Breast epithelium (tissue), 4 donors: ENCODE results near the gene TMEM35A. TPM values are rescaled to one million over a fixed set of nuclear protein-coding genes. Genes with fewer than 3 reads are reported as not detected.
"Not testable (repeated sequence)": the region's sequence is repeated elsewhere in the genome, so short reads cannot be mapped to it uniquely, and the experiment has no call there.

Experiments
- DNase-seq, 2 donors: peaks; one replicate each; pipeline ENCODE4 v3.0.0-alpha.2; 2019; ENCODE audit warnings: low spot score in 2 of 2
- H3K27ac ChIP-seq, 2 donors: fragments of 200-600 bp; sonication (generic) in 1 of 2; one replicate each; pipeline ENCODE4 v1.5.1; 2016 to 2019; ENCODE audit warnings: mild to moderate bottlenecking in 1 of 2
- H3K27me3 ChIP-seq, 2 donors: fragments of 200-600 bp; sonication (generic) in 1 of 2; one replicate each; pipeline versions ENCODE4 v1.5.1 to v1.6.0; 2017 to 2019; ENCODE audit warnings: control low read depth in 1 of 2, mild to moderate bottlenecking in 1 of 2
- H3K36me3 ChIP-seq: fragments of 200-600 bp; one replicate; pipeline ENCODE4 v1.5.1; 2019
- H3K4me1 ChIP-seq, 2 donors: fragments of 200-600 bp; sonication (generic); one replicate each; pipeline ENCODE4 v1.5.1; 2016 to 2019; ENCODE audit warnings: control low read depth in 1 of 2
- H3K4me3 ChIP-seq, 3 donors: fragments of 200-600 bp; sonication (generic); 1 replicate in 2 of 3; 2 replicates in 1 of 3; pipeline ENCODE4 v1.5.1; 2016 to 2019; ENCODE audit warnings: mild to moderate bottlenecking in 3 of 3, moderate library complexity in 2 of 3
- H3K9me3 ChIP-seq, 2 donors: fragments of 200-600 bp; sonication (generic) in 1 of 2; one replicate each; pipeline ENCODE4 v1.5.1; 2016 to 2019; ENCODE audit warnings: control low read depth in 1 of 2
- CTCF ChIP-seq, 3 donors: fragments of 450-650 bp; IDR thresholded peaks; one replicate each; pipeline ENCODE4 v1.5.1; 2016 to 2017; ENCODE audit warnings: antibody characterized with exemption in 3 of 3, mild to moderate bottlenecking in 3 of 3, moderate library complexity in 3 of 3
- POLR2A ChIP-seq: fragments of 450-650 bp; IDR thresholded peaks from one replicate; pipeline ENCODE4 v1.6.1; 2016; ENCODE audit warnings: antibody characterized with exemption, mild to moderate bottlenecking, moderate library complexity
- POLR2AphosphoS5 ChIP-seq, 3 donors: sonication (generic); formaldehyde crosslinking; IDR thresholded peaks; one replicate each; pipeline ENCODE4 v1.6.1; 2017; ENCODE audit warnings: antibody characterized with exemption in 3 of 3
- intact Hi-C: fragments of 100-400 bp; cut with DNase I; formaldehyde crosslinking; loops from one replicate; pipeline ENCODE4 v1.15.1; 2023; ENCODE audit warnings: low total_unique reads
- total RNA-seq, 3 donors: library from RNA; depleted of rRNA; stranded (reverse); fragments of >200 nt; gene quantifications; one replicate each; pipeline ENCODE4 v1.1.0, GENCODE V29; 2016

The TMEM35A gene
- total RNA-seq, 3 donors from 2014 or later, result 0.15 to 2.1 (median 0.33) TPM

- intact Hi-C loops, result no loop called here
- H3K27me3 ChIP-seq, result peaks cover 0 to 3% of the 10 kb centered on the region in 2 donors
- H3K9me3 ChIP-seq, result no peaks in the 10 kb centered on the region
- TF ChIP-seq CTCF (IDR thresholded peaks at IDR 0.05) (no peak), POLR2AphosphoS5 (IDR thresholded peaks at IDR 0.05) (no peak), POLR2A (no peak)
- peak overlapping the region; percentile 86 to 92 for H3K27ac ChIP-seq
- H3K4me3 ChIP-seq, result peak overlapping the region; percentile 55 to 77 (median 59)
- H3K36me3 ChIP-seq, result no peaks in the 10 kb centered on the region
- DNase-seq, result no peak
- no peaks in the 10 kb centered on the region for H3K4me1 ChIP-seq
Measured at GRCh38 chrX:101051153-101051548, 27.5 kb upstream of the TMEM35A start.

- no peaks in the 10 kb centered on the region for H3K27me3 ChIP-seq
- intact Hi-C loops, result no loop called here
- peak; percentile 67 to 68 for DNase-seq
- peak within 1 kb of the TSS; percentile 55 to 77 (median 59) for H3K4me3 ChIP-seq
- no peaks in the 10 kb centered on the region for H3K9me3 ChIP-seq
- no peaks in the 10 kb centered on the region for H3K36me3 ChIP-seq
- H3K4me1 ChIP-seq, result no peaks in the 10 kb centered on the region
- peak within 1 kb of the TSS; percentile 86 to 92 for H3K27ac ChIP-seq
- TF ChIP-seq POLR2A, result no peak
- no peak for TF ChIP-seq POLR2AphosphoS5 (IDR thresholded peaks at IDR 0.05)
- TF ChIP-seq CTCF (IDR thresholded peaks at IDR 0.05), result no peak
Measured at GRCh38 chrX:101051549-101052302, 27.0 kb upstream of the TMEM35A start, which contains the start of gene TRMT2B. TRMT2B (minus strand) TSS chrX:101052111; CDS start chrX:101042289, 9,822 bp downstream.

GRCh38 chrX:101056551-101056950 is 22.1 kb upstream of the TMEM35A start:
- intact Hi-C loops, H3K36me3 ChIP-seq: not testable (repeated sequence)

GRCh38 chrX:101057093-101057714 is 21.5 kb upstream of the TMEM35A start:
- DNase-seq, result no peak
- no peak overlapping the region for H3K4me3 ChIP-seq
- TF ChIP-seq CTCF (IDR thresholded peaks at IDR 0.05), result no peak
- no peak for TF ChIP-seq POLR2A
- TF ChIP-seq POLR2AphosphoS5 (IDR thresholded peaks at IDR 0.05), result no peak
- H3K9me3 ChIP-seq, result no peaks in the 10 kb centered on the region
- intact Hi-C loops, result no loop called here
- H3K27ac ChIP-seq, result no peak overlapping the region
- H3K27me3 ChIP-seq, result peaks cover 0 to 21% of the 10 kb centered on the region in 2 donors
- H3K36me3 ChIP-seq, result no peaks in the 10 kb centered on the region
- H3K4me1 ChIP-seq, result no peaks in the 10 kb centered on the region

More at GRCh38 chrX:101056551-101056950, 22.1 kb upstream of the TMEM35A start:
- not testable (repeated sequence) for DNase-seq, H3K9me3 ChIP-seq, H3K27ac ChIP-seq, H3K4me1 ChIP-seq, H3K4me3 ChIP-seq
- H3K27me3 ChIP-seq, result peaks cover 0 to 21% of the 10 kb centered on the region in 2 donors

- Histone ChIP-seq H3K27ac (no peak overlapping the region), H3K4me3 (no peak overlapping the region)
- intact Hi-C loops, result no loop called here
Measured at GRCh38 chrX:101062176-101062575, 16.5 kb upstream of the TMEM35A start.

More at GRCh38 chrX:101062176-101062575, 16.5 kb upstream of the TMEM35A start:
- TF ChIP-seq POLR2AphosphoS5 (IDR thresholded peaks at IDR 0.05), result no peak
- no peak for TF ChIP-seq POLR2A
- no peak for TF ChIP-seq CTCF (IDR thresholded peaks at IDR 0.05)
- H3K36me3 ChIP-seq, result no peaks in the 10 kb centered on the region
- no peak for DNase-seq
- H3K9me3 ChIP-seq, result no peaks in the 10 kb centered on the region
- H3K4me1 ChIP-seq, result no peaks in the 10 kb centered on the region
- H3K27me3 ChIP-seq, result peaks cover 0 to 35% of the 10 kb centered on the region in 2 donors
